ENCODE results near the gene MPDU1.

DNA sequence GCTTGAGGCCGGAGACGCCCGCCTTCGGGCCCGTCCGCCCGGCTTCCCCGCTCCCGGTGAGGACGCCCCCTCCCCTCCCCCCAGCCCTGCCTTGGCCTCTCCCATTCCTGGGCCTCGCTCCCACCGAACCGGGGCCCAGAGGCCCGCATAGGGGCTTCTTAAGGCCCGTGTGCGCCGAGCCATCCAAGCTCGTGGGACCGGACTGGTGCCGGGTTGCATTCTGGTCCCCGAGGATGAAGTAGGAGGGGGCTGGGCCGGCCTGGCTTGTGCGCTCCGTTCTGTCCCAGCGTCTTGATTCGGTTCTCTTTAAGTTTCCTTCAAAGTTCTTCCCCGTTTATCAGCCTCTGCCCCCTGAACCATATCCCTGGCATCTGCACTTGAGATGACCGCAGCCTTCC is 21.4 kb upstream of the MPDU1 start:
- TF ChIP-seq, protein P1, sequence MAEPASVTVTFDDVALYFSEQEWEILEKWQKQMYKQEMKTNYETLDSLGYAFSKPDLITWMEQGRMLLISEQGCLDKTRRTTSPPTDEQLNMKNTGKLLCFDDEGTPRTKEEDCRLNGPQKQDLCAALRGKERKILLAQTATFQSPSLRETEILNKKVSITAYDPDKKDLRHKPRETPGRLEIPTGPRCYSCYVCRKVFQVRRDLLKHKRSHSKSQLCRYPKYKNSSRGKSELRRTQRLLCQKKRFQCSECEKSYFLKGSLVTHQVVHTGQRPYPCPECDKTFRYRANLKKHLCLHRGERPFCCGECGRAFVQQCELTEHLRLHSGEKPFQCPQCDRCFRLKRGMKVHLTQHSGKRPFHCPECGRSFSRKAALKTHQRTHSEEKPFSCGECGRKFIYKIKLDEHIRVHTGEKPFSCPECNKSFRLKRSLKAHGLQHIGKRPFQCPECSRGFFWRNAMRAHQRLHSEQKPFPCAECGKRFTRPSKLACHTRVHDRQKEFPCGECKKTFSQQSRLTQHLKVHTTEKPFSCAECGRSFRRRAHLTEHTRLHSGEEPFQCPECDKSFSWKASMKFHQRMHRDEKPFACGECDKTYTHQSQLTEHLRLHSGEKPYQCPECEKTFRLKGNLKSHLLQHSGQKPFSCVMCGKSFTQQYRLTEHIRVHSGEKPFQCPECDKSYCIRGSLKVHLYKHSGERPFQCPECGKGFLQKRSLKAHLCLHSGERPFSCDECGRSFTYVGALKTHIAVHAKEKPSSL (CRISPR knock-in tag; conservative IDR thresholded peaks at IDR 0.05): no peak
- TF ChIP-seq, protein P2, sequence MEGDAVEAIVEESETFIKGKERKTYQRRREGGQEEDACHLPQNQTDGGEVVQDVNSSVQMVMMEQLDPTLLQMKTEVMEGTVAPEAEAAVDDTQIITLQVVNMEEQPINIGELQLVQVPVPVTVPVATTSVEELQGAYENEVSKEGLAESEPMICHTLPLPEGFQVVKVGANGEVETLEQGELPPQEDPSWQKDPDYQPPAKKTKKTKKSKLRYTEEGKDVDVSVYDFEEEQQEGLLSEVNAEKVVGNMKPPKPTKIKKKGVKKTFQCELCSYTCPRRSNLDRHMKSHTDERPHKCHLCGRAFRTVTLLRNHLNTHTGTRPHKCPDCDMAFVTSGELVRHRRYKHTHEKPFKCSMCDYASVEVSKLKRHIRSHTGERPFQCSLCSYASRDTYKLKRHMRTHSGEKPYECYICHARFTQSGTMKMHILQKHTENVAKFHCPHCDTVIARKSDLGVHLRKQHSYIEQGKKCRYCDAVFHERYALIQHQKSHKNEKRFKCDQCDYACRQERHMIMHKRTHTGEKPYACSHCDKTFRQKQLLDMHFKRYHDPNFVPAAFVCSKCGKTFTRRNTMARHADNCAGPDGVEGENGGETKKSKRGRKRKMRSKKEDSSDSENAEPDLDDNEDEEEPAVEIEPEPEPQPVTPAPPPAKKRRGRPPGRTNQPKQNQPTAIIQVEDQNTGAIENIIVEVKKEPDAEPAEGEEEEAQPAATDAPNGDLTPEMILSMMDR (IDR thresholded peaks at IDR 0.05): no peak
- TF ChIP-seq SMAD3 (CRISPR knock-in tag; IDR thresholded peaks at IDR 0.05; ENCODE audit: borderline replicate concordance) (no peak), ZNF423 (CRISPR knock-in tag; IDR thresholded peaks at IDR 0.05) (no peak), JUN (CRISPR knock-in tag; IDR thresholded peaks at IDR 0.05) (no peak), CBFB (CRISPR knock-in tag; IDR thresholded peaks at IDR 0.05; ENCODE audit: low read depth) (no peak)
